ENCODE results near the gene STK39.

Gene STK39

GRCh38 chr2:168241746-168242145 lies 5.6 kb downstream of the STK39 start:
- no peak for DNase-seq

- no peak for DNase-seq
Measured at GRCh38 chr2:168241208-168241607, 6.2 kb downstream of the STK39 start.

- no peak for DNase-seq
Measured at GRCh38 chr2:168239281-168239680, 8.1 kb downstream of the STK39 start.

- no peak for DNase-seq
Measured at GRCh38 chr2:168237741-168238140, 9.7 kb downstream of the STK39 start.

GRCh38 chr2:168234407-168235085 lies 12.8 kb downstream of the STK39 start:
- DNase-seq, result no peak

GRCh38 chr2:168233726-168234406 lies 13.5 kb downstream of the STK39 start:
- no peak for DNase-seq

GRCh38 chr2:168233166-168233565 lies 14.2 kb downstream of the STK39 start:
- no peak for DNase-seq

- DNase-seq, result peak; percentile 79
Measured at GRCh38 chr2:168231609-168232241, 15.7 kb downstream of the STK39 start.

- DNase-seq, result no peak
Measured at GRCh38 chr2:168230389-168230788, 17.0 kb downstream of the STK39 start.

- no peak for DNase-seq
Measured at GRCh38 chr2:168224346-168224745, 23.0 kb downstream of the STK39 start.

- no peak for DNase-seq
Measured at GRCh38 chr2:168222088-168222487, 25.3 kb downstream of the STK39 start.

GRCh38 chr2:168220965-168221819 lies 26.2 kb downstream of the STK39 start:
- DNase-seq, result no peak

GRCh38 chr2:168217920-168218319 lies 29.5 kb downstream of the STK39 start:
- DNase-seq, result no peak

GRCh38 chr2:168216351-168217005 lies 30.9 kb downstream of the STK39 start:
- DNase-seq, result no peak

- DNase-seq, result no peak
Measured at GRCh38 chr2:168215813-168216212, 31.6 kb downstream of the STK39 start.

- no peak for DNase-seq
Measured at GRCh38 chr2:168212866-168213265, 34.5 kb downstream of the STK39 start.

GRCh38 chr2:168212167-168212566 lies 35.2 kb downstream of the STK39 start:
- no peak for DNase-seq

GRCh38 chr2:168211664-168212163 lies 35.7 kb downstream of the STK39 start:
- no peak for DNase-seq

GRCh38 chr2:168210895-168211570 lies 36.4 kb downstream of the STK39 start:
- no peak for DNase-seq

- DNase-seq, result no peak
Measured at GRCh38 chr2:168210216-168210894, 37.0 kb downstream of the STK39 start.

- DNase-seq, result no peak
Measured at GRCh38 chr2:168208652-168209051, 38.7 kb downstream of the STK39 start.
